K562 (cell line): ENCODE data around the gene LONRF2. TPM values are rescaled to one million over a fixed set of nuclear protein-coding genes. Genes with fewer than 3 reads are reported as not detected.

Experiments used
- ATAC-seq: fragments of 200-7000 bp; cut with Tn5 transposase; 3 replicates; pipeline ENCODE4 v1.9.1; 2020; ENCODE audit warnings: moderate library complexity
- BruUV-seq: library from RNA; stranded (reverse); fragments of 400-500 nt; replicated peaks from 2 replicates; lab custom pipeline; 2021; lab: Mats Ljungman, UMichigan
- CTCF ChIA-PET: fragments of 300-600 bp; formaldehyde crosslinking; extraction: SDS; loops from one replicate; lab custom pipeline; 2021; ENCODE audit warnings: low intra/inter-chr PET ratio; lab: Yijun Ruan, JAX
- POLR2A ChIA-PET: fragments of 300-600, 350-650 bp; sonication (Branson Sonifier 250); formaldehyde crosslinking; extraction: SDS; loops from one replicate; lab custom pipeline; 2021; ENCODE audit warnings: antibody characterized with exemption, inconsistent platforms; lab: Yijun Ruan, JAX
- DNase-seq, 4 experiments: peaks; one replicate each; pipeline versions ENCODE4 v3.0.0 to v3.0.0-alpha.2; 2011 to 2018; ENCODE audit warnings: low spot score in 3 of 4, mixed read lengths in 3 of 4; ENCODE audit errors: extremely low read depth in 1 of 4
- FAIRE-seq: peaks from 2 replicates; lab custom pipeline; 2011; peaks lifted over from hg19 to GRCh38; lab: Jason Lieb, UNC
- H2AFZ ChIP-seq: 2 replicates; pipeline ENCODE4 v1.6.0; 2011; ENCODE audit warnings: low read depth, low read length, control low read depth, inconsistent platforms
- H3K27ac ChIP-seq: fragments of 200-600 bp; 3 replicates; pipeline ENCODE4 v1.8.0; 2011; ENCODE audit warnings: low read depth, mild to moderate bottlenecking, control low read depth, inconsistent platforms, low read length, moderate library complexity, mixed read lengths; ENCODE audit errors: extremely low read depth
- H3K27me3 ChIP-seq, 2 experiments: fragments of 300-600 bp in 1 of 2; 2 replicates in 1 of 2; 3 replicates in 1 of 2; pipeline versions ENCODE4 v1.6.0 to v1.8.0; 2011; ENCODE audit warnings: inconsistent platforms in 2 of 2, low read length in 2 of 2, mild to moderate bottlenecking in 1 of 2, mixed read lengths in 1 of 2, moderate library complexity in 1 of 2; ENCODE audit not compliant: control insufficient read depth in 2 of 2, insufficient read depth in 2 of 2
- H3K36me3 ChIP-seq: fragments of 300-600 bp; 3 replicates; pipeline ENCODE4 v1.8.0; 2011; ENCODE audit warnings: mild to moderate bottlenecking, low read length, inconsistent platforms; ENCODE audit not compliant: control insufficient read depth, insufficient read depth
- H3K4me1 ChIP-seq, 2 experiments: fragments of 200-600 bp in 1 of 2; replicated peaks in 1 of 2; 2 replicates in 1 of 2; 3 replicates in 1 of 2; pipeline versions ENCODE4 v1.5.1 to v1.8.0; 2011; ENCODE audit warnings: inconsistent platforms in 2 of 2, low read length in 2 of 2, mild to moderate bottlenecking in 1 of 2, mixed read lengths in 1 of 2, moderate library complexity in 1 of 2; ENCODE audit not compliant: control insufficient read depth in 2 of 2, insufficient read depth in 2 of 2
- H3K4me2 ChIP-seq: 2 replicates; pipeline ENCODE4 v1.6.1; 2011; ENCODE audit warnings: low read length, control low read depth, inconsistent platforms, mixed read lengths; ENCODE audit not compliant: insufficient read depth
- H3K4me3 ChIP-seq: fragments of 200-600 bp; sonication (generic), shearing (Covaris generic); 2 replicates; pipeline ENCODE4 v1.5.1; 2016; ENCODE audit warnings: control low read depth, inconsistent platforms
- H3K79me2 ChIP-seq: fragments of 200-600 bp; 3 replicates; pipeline ENCODE4 v1.8.0; 2011; ENCODE audit warnings: low read length, inconsistent platforms; ENCODE audit not compliant: control insufficient read depth, insufficient read depth
- H3K9ac ChIP-seq, 2 experiments: 2 replicates each; pipeline versions ENCODE4 v1.6.0 to v1.6.1; 2011; ENCODE audit warnings: low read depth in 2 of 2, low read length in 2 of 2, control low read depth in 1 of 2, inconsistent platforms in 1 of 2, mild to moderate bottlenecking in 1 of 2, mixed read lengths in 1 of 2; ENCODE audit not compliant: insufficient read depth in 1 of 2
- H3K9me1 ChIP-seq: one replicate; pipeline ENCODE4 v1.6.0; 2011; ENCODE audit warnings: inconsistent platforms, mild to moderate bottlenecking, low read length, moderate library complexity; ENCODE audit not compliant: control insufficient read depth, insufficient read depth
- H3K9me3 ChIP-seq: replicated peaks from 2 replicates; pipeline ENCODE4 v1.5.1; 2011; ENCODE audit warnings: low read depth, low read length, inconsistent platforms; ENCODE audit not compliant: control insufficient read depth, insufficient read depth
- H4K20me1 ChIP-seq: replicated peaks from 2 replicates; pipeline ENCODE4 v1.6.1; 2011; ENCODE audit warnings: low read length, inconsistent platforms, mixed read lengths; ENCODE audit not compliant: control insufficient read depth, insufficient read depth
- ATF3 ChIP-seq, 2 experiments: fragments of 450-650 bp in 1 of 2; sonication (generic) in 1 of 2; formaldehyde crosslinking in 1 of 2; IDR thresholded peaks in 1 of 2; conservative IDR thresholded peaks in 1 of 2; 2 replicates each; pipeline versions ENCODE4 v1.6.1 to v1.8.1; 2016 to 2023; ENCODE audit warnings: mild to moderate bottlenecking in 2 of 2, moderate library complexity in 2 of 2, inconsistent platforms in 1 of 2, missing genetic modification reagents in 1 of 2
- FOXJ2 ChIP-seq: fragments of 200-800 bp; sonication (Bioruptor generic); IDR thresholded peaks from 2 replicates; pipeline ENCODE4 v1.6.1; 2016; ENCODE audit warnings: missing genetic modification characterization, missing compliant biosample characterization
- MCM5 ChIP-seq: fragments of 450-650 bp; IDR thresholded peaks from 2 replicates; pipeline ENCODE4 v1.6.1; 2016; ENCODE audit warnings: low read depth
- MTF1 ChIP-seq: fragments of 250-450 bp; sonication (Bioruptor Pico); IDR thresholded peaks from 2 replicates; pipeline ENCODE4 v1.9.0; 2021; ENCODE audit warnings: moderate library complexity, mild to moderate bottlenecking, inconsistent platforms, borderline replicate concordance
- NFE2L1 ChIP-seq: fragments of 450-650 bp; IDR thresholded peaks from 2 replicates; pipeline ENCODE4 v1.6.1; 2016; ENCODE audit warnings: missing genetic modification characterization, low read depth, mild to moderate bottlenecking, missing compliant biosample characterization, moderate library complexity, borderline replicate concordance
- PTTG1 ChIP-seq: fragments of 450-650 bp; IDR thresholded peaks from 2 replicates; pipeline ENCODE4 v1.6.1; 2016; ENCODE audit warnings: low read depth, mild to moderate bottlenecking, missing genetic modification characterization, missing compliant biosample characterization
- SETDB1 ChIP-seq: IDR thresholded peaks from one replicate; pipeline ENCODE4 v1.6.1; 2012; ENCODE audit warnings: low read length, control low read depth, inconsistent platforms
- SMAD4 ChIP-seq: fragments of 250-450 bp; sonication (Bioruptor Pico); conservative IDR thresholded peaks from 2 replicates; pipeline ENCODE4 v1.8.0; 2021; ENCODE audit warnings: inconsistent platforms, mild to moderate bottlenecking, moderate library complexity
- TAF1 ChIP-seq: IDR thresholded peaks from 2 replicates; pipeline ENCODE4 v1.6.1; 2011; ENCODE audit warnings: mild to moderate bottlenecking, low read length, moderate library complexity; ENCODE audit not compliant: insufficient read depth, control insufficient read depth, severe bottlenecking; ENCODE audit errors: extremely low read depth
- TAF15 ChIP-seq: fragments of 200-400 bp; formaldehyde crosslinking; IDR thresholded peaks from 2 replicates; pipeline ENCODE4 v1.6.1; 2017; ENCODE audit warnings: mild to moderate bottlenecking, low read depth, low read length, moderate library complexity
- TFE3 ChIP-seq: fragments of 450-650 bp; formaldehyde crosslinking; IDR thresholded peaks from 2 replicates; pipeline ENCODE4 v1.4.0; 2020; ENCODE audit warnings: mild to moderate bottlenecking, mixed read lengths
- ZKSCAN8 ChIP-seq: fragments of 200-800 bp; sonication (Bioruptor generic); IDR thresholded peaks from 2 replicates; pipeline ENCODE4 v1.6.1; 2016; ENCODE audit warnings: missing genetic modification characterization, missing compliant biosample characterization
- ZNF511 ChIP-seq: sonication (generic); formaldehyde crosslinking; IDR thresholded peaks from 2 replicates; pipeline ENCODE4 v1.8.0; 2022; ENCODE audit warnings: mild to moderate bottlenecking, missing genetic modification reagents
- ZNF717 ChIP-seq: fragments of 250-450 bp; sonication (Bioruptor Pico); IDR thresholded peaks from 2 replicates; pipeline ENCODE4 v1.5.0; 2021
- ZNF77 ChIP-seq: fragments of 250-450 bp; sonication (Bioruptor Pico); IDR thresholded peaks from 2 replicates; pipeline ENCODE4 v1.5.0; 2020
- WGBS: fragments of 100-300 bp; shearing (Covaris generic); methylation state at CpG from one replicate; pipeline ENCODE4 v1.1.6; 2016; ENCODE audit warnings: low coverage, mixed read lengths; ENCODE audit not compliant: insufficient coverage; ENCODE audit errors: missing lambda C conversion rate; 5-methylcytosine and 5-hydroxymethylcytosine counted together
- in situ Hi-C: fragments of 300-500 bp; cut with MboI; formaldehyde crosslinking; loops from 4 replicates; pipeline ENCODE4 v1.15.0; 2018; ENCODE audit warnings: inconsistent platforms, mixed read lengths
- intact Hi-C: fragments of 100-400 bp; cut with micrococcal nuclease; formaldehyde crosslinking; loops from 2 replicates; pipeline ENCODE4 v1.14.2; 2022
- polyA plus RNA-seq, 8 experiments: library from polyadenylated mRNA; depleted of rRNA in 4 of 8; stranded (reverse) in 5 of 8; unstranded in 3 of 8; fragments of >200 nt; fragmentation: Nextera tagmentation in 2 of 8; fragmentation: Illumina TruSeq in 1 of 8; extraction: Ambion mirVana in 2 of 8; extraction: Trizol in 1 of 8; gene quantifications; 2 replicates each; pipeline versions ENCODE4 v1.2.1 to v1.2.3, GENCODE V29; 2011 to 2014; ENCODE audit warnings: inconsistent platforms in 1 of 8, missing spikeins in 1 of 8
- total RNA-seq, 7 experiments: library from RNA; depleted of rRNA in 6 of 7; stranded (reverse); fragments of >200 nt in 6 of 7; fragmentation: Illumina TruSeq in 2 of 7; extraction: Trizol in 2 of 7; gene quantifications; 2 replicates each; pipeline versions ENCODE4 v1.2.1 to v1.2.3, GENCODE V29; 2011 to 2021; ENCODE audit warnings: low replicate concordance in 1 of 7

Gene LONRF2
- total and polyA plus RNA-seq, 9 of the 15 experiments (the other 6 are each of a cell fraction or from before 2014, with no cell fraction given), result 0.35 to 5.0 (median 2.7) TPM

GRCh38 chr2:100256416-100256815 is 65.9 kb downstream of the LONRF2 start:
- TF ChIP-seq PTTG1 (tag), result no peak
- TF ChIP-seq TAF1, result no peak
- TF ChIP-seq ZNF717 (CRISPR knock-in tag), result no peak
- TF ChIP-seq FOXJ2 (tag), result no peak
- TF ChIP-seq ZNF511 (CRISPR knock-in tag), result no peak
- no peak for TF ChIP-seq ATF3 (IDR thresholded peaks at IDR 0.05)
- no peak for TF ChIP-seq ATF3 (CRISPR knock-in tag; conservative IDR thresholded peaks at IDR 0.05)
- TF ChIP-seq TAF15, result no peak
- no peak for TF ChIP-seq SMAD4
- TF ChIP-seq ZKSCAN8, result no peak
- TF ChIP-seq ZNF77 (CRISPR knock-in tag), result no peak
- no peak for TF ChIP-seq MTF1 (CRISPR knock-in tag)
- no peak for TF ChIP-seq NFE2L1 (tag)
- no peak for TF ChIP-seq SETDB1
- no peak for TF ChIP-seq TFE3
- no peak for TF ChIP-seq MCM5
- WGBS, result 1% methylated on average over 11 of the region's 11 CpGs
- Histone ChIP-seq H3K79me2 (no peaks in the 10 kb centered on the region), H2AFZ (no peak overlapping the region), H3K9ac (no peak overlapping the region), H4K20me1 (no peaks in the 10 kb centered on the region), H3K36me3 (no peaks in the 10 kb centered on the region), H3K4me3 (no peak overlapping the region), H3K27me3 (peaks cover 12 to 61% of the 10 kb centered on the region in 2 experiments), H3K4me1 (0 out of 5 replicates have a peak, but pooled peaks cover 0 to 4% of the 10 kb centered on the region in 2 experiments), H3K27ac (no peak overlapping the region), H3K4me2 (no peak overlapping the region), H3K9me1 (no peaks in the 10 kb centered on the region), H3K9me3 (no peaks in the 10 kb centered on the region)
- CTCF ChIA-PET, result no interaction called here
- POLR2A ChIA-PET, result no interaction called here
- FAIRE-seq (no peak), DNase-seq (no peak), ATAC-seq (no peak)
- in situ Hi-C loops, result no loop called here
- no TSS peak for BruUV-seq
- intact Hi-C loops, result no loop called here
